Measurements from ENCODE around the gene FAM151A.

DNA sequence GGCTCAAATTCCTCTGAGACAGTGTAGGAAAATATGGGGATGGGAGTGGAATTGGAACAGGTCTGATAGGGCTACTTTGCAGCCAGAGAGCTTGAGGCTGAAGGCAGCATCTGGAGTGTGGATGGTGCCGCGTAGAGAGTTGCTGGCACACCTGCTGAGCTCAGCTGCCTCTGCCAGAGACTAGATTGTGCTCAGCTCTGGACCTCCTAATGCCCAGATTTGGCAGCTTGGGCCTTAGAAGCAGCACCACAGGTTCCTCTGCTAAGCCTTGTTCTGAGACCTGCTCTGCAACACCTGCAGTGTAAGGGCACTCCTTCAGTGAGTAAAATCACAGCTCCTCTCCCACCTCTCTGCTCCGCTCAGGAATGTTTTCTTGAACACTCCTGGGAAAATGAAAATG lies 52.0 kb downstream of the FAM151A start:
- TF ChIP-seq CTCF (IDR thresholded peaks at IDR 0.05) (no peak), POLR2A (IDR thresholded peaks at IDR 0.05) (no peak)

All from testis (tissue), 2 donors.